CD4-positive, alpha-beta T cell treated with Interferon alpha-2 for 1 hour (primary cell): ENCODE results near the gene NEURL2.

Experiments used
- DNase-seq, 2 donors: peaks; one replicate each; pipeline ENCODE4 v3.0.0-alpha.2; 2020 to 2022

Gene NEURL2

GRCh38 chr20:45867136-45867818, 23.7 kb downstream of the NEURL2 start:
- no peak for DNase-seq

- no peak for DNase-seq
Measured at GRCh38 chr20:45866454-45866853, 24.6 kb downstream of the NEURL2 start.

GRCh38 chr20:45863543-45864470, 27.2 kb downstream of the NEURL2 start:
- DNase-seq = no peak

GRCh38 chr20:45861221-45862075, 29.6 kb downstream of the NEURL2 start:
- no peak for DNase-seq

- DNase-seq = no peak
Measured at GRCh38 chr20:45860560-45861220, 30.3 kb downstream of the NEURL2 start.

GRCh38 chr20:45859916-45860315, 31.1 kb downstream of the NEURL2 start:
- no peak for DNase-seq

GRCh38 chr20:45857882-45858216, 33.2 kb downstream of the NEURL2 start:
- no peak for DNase-seq

- DNase-seq = peak; percentile 97 to 100
Measured at GRCh38 chr20:45857114-45857881, 33.7 kb downstream of the NEURL2 start, which contains the start of the genes ACOT8 and ZSWIM3. ACOT8 (minus strand) TSS chr20:45857392; CDS start chr20:45857315, 77 bp downstream. ZSWIM3 (plus strand) TSS chr20:45857614; CDS start chr20:45857826, 212 bp downstream.

- no peak for DNase-seq
Measured at GRCh38 chr20:45853484-45853883, 37.5 kb downstream of the NEURL2 start.

GRCh38 chr20:45852326-45852725, 38.7 kb downstream of the NEURL2 start:
- no peak for DNase-seq

GRCh38 chr20:45851501-45851900, 39.5 kb downstream of the NEURL2 start:
- no peak for DNase-seq

- no peak for DNase-seq
Measured at GRCh38 chr20:45850926-45851325, 40.1 kb downstream of the NEURL2 start.

GRCh38 chr20:45850238-45850637, 40.8 kb downstream of the NEURL2 start:
- no peak for DNase-seq

- no peak for DNase-seq
Measured at GRCh38 chr20:45848969-45849582, 41.9 kb downstream of the NEURL2 start.

- no peak for DNase-seq
Measured at GRCh38 chr20:45848421-45848820, 42.6 kb downstream of the NEURL2 start.

- no peak for DNase-seq
Measured at GRCh38 chr20:45845452-45845851, 45.6 kb downstream of the NEURL2 start.

GRCh38 chr20:45843506-45843905, 47.5 kb downstream of the NEURL2 start:
- no peak for DNase-seq

GRCh38 chr20:45842169-45842812, 48.7 kb downstream of the NEURL2 start:
- peak in 1 of 2 donors; percentile 10 for DNase-seq

GRCh38 chr20:45841407-45842129, 49.4 kb downstream of the NEURL2 start:
- no peak for DNase-seq

- no peak for DNase-seq
Measured at GRCh38 chr20:45840700-45841198, 50.3 kb downstream of the NEURL2 start.
